Uterus (tissue), 2 donors: ENCODE results near the gene ZNF106.

ENCODE experiments used
- CTCF ChIP-seq, 4 experiments: fragments of 200-600 bp in 2 of 4; fragments of 450-650 bp in 2 of 4; sonication (generic) in 2 of 4; IDR thresholded peaks; one replicate each; pipeline ENCODE4 v1.5.1; 2016 to 2019; ENCODE audit warnings: antibody characterized with exemption in 4 of 4, mild to moderate bottlenecking in 2 of 4, moderate library complexity in 1 of 4
- POLR2A ChIP-seq, 2 donors: fragments of 450-650 bp; IDR thresholded peaks; one replicate each; pipeline ENCODE4 v1.6.1; 2016; ENCODE audit warnings: antibody characterized with exemption in 2 of 2, mild to moderate bottlenecking in 1 of 2, moderate library complexity in 1 of 2

DNA sequence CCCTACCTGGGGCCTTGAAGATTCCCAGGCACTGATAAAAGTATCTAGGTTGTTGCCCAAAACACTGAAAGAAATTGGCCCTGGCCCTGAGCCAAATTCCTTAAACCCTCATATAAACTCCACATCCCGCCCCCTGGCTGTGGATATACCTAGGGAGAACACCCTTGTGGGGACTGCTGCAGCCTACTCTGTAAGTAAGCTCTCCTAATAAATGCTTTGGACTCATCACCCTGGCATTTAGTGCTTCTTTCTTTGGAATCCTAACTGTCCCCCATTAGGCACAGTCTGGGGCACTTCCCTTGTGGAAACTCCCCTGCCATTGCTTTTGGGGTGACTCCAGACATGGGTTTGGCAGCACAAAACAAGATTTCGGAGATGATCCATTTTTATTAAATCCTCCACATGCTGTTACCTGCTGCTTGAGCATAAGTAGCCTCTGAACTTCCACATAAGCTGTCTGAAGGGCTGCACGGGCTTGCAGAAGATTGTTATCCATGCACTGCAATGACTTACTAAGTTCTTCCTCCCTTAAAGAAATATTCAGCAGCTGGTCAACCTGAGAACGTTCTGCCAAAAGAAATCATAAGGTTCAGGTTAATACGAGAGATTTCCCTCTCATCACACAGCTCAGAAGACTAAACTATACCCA lies 46.4 kb downstream of the ZNF106 start:
- no peak for TF ChIP-seq CTCF (IDR thresholded peaks at IDR 0.05)
- TF ChIP-seq POLR2A (IDR thresholded peaks at IDR 0.05) = no peak
